AG09309 (cell line): ENCODE measurements around the gene NAA16.

Source experiments
- DNase-seq: peaks from one replicate; pipeline ENCODE4 v3.0.0-alpha.2; 2010; ENCODE audit warnings: low read depth
- H3K4me3 ChIP-seq: 2 replicates; pipeline ENCODE4 v1.5.1; 2011; ENCODE audit warnings: mild to moderate bottlenecking, low read depth, low read length, moderate library complexity; ENCODE audit not compliant: control insufficient read depth
- CTCF ChIP-seq: IDR thresholded peaks from 2 replicates; pipeline ENCODE4 v1.5.1; 2011; ENCODE audit warnings: mild to moderate bottlenecking, low read depth, low read length, inconsistent platforms; ENCODE audit not compliant: insufficient read depth, control insufficient read depth; ENCODE audit errors: missing control alignments

NAA16 gene

GRCh38 chr13:41313117-41313516 lies 2.0 kb downstream of the NAA16 start:
- H3K4me3 ChIP-seq: peak overlapping the region; percentile 23
- no peak for DNase-seq
- no peak for TF ChIP-seq CTCF

- TF ChIP-seq CTCF: no peak
- H3K4me3 ChIP-seq: no peak overlapping the region
- no peak for DNase-seq
Measured at GRCh38 chr13:41313659-41314197, 2.7 kb downstream of the NAA16 start.

- no peak overlapping the region for H3K4me3 ChIP-seq
- DNase-seq: peak; percentile 62
- no peak for TF ChIP-seq CTCF
Measured at GRCh38 chr13:41315443-41316047, 4.5 kb downstream of the NAA16 start.

GRCh38 chr13:41317243-41317642 lies 6.2 kb downstream of the NAA16 start:
- DNase-seq: no peak
- TF ChIP-seq CTCF: no peak
- no peak overlapping the region for H3K4me3 ChIP-seq

GRCh38 chr13:41325752-41326151 lies 14.7 kb downstream of the NAA16 start:
- no peak for DNase-seq
- no peak for TF ChIP-seq CTCF
- H3K4me3 ChIP-seq: no peak overlapping the region

- no peak for TF ChIP-seq CTCF
- no peak overlapping the region for H3K4me3 ChIP-seq
- no peak for DNase-seq
Measured at GRCh38 chr13:41326661-41327060, 15.6 kb downstream of the NAA16 start.
